Stimulated activated CD4-positive, alpha-beta T cell treated with anti-CD3 and anti-CD28 coated beads, Interleukin-12 subunit alpha, Interleukin-12 subunit beta, amount 100 ng/mL, for 4 hours (primary cell): Measurements from ENCODE around the gene SCYGR6.

Experiments used
- DNase-seq: peaks from one replicate; pipeline ENCODE4 v3.0.0-alpha.2; 2020

Gene SCYGR6

DNA sequence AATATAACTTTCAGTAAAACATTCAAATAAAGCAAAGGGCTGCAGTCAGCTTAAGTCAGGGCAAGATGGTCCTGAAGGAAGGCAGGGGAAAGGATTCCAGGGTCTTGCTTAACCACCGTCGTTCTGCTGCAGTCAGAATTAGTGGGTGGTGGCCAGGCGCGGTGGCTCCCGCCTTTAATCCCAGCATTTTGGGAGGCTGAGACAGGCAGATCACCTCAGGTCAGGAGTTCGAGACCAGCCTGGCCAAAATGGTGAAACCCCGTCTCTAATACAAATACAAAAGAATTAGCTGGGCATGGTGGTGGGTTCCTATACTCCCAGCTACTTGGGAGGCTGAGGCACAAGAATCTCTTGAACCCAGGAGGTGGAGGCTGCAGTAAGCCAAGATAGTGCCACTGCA, 13.6 kb downstream of the SCYGR6 start:
- no peak for DNase-seq

DNA sequence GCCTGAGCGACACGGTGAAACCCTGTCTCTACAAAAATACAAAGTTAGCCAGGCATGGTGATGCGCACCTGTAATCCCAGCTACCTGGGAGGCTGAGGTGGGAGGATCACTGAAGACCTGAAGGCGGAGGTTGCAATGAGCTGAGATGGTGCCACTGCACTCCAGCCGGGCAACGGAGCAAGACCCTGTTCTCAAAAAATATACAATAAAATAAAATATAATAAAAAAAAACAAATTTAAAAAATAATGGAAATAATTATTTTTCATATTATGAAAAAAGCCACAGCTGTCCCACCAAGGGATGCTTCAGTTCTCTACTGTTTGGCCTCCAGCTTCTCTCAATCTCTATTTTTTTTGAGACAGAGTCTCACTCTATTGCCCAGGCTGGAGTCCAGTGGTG, 17.2 kb downstream of the SCYGR6 start:
- no peak for DNase-seq

GRCh38 chr2:227706859-227707258, 17.7 kb downstream of the SCYGR6 start:
- DNase-seq, result no peak

GRCh38 chr2:227703961-227704360, 20.6 kb downstream of the SCYGR6 start:
- no peak for DNase-seq

DNA sequence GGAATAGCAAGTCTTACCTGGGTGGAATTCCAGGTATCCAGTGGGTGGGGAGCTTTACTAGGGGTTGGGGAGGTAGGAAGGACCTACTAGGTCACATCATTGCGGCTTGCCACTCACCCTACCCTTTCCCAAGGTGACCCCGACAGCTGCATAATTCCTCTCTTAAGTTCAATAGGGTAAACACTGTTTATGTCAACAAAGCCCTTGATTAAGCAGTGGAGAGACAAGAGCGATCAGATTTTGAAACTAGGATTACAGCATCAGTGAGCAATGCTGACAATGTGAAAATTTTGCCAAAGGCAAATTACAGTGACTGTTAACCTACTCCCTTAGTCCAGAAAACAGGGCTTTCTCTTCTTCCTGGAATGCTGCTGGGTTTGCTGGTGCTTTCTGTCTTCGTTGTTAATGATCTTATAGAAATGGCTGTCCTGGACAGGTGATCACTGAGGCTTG, 21.3 kb downstream of the SCYGR6 start:
- no peak for DNase-seq

- DNase-seq, result no peak
Observed at GRCh38 chr2:227701556-227701955, 23.0 kb downstream of the SCYGR6 start.

DNA sequence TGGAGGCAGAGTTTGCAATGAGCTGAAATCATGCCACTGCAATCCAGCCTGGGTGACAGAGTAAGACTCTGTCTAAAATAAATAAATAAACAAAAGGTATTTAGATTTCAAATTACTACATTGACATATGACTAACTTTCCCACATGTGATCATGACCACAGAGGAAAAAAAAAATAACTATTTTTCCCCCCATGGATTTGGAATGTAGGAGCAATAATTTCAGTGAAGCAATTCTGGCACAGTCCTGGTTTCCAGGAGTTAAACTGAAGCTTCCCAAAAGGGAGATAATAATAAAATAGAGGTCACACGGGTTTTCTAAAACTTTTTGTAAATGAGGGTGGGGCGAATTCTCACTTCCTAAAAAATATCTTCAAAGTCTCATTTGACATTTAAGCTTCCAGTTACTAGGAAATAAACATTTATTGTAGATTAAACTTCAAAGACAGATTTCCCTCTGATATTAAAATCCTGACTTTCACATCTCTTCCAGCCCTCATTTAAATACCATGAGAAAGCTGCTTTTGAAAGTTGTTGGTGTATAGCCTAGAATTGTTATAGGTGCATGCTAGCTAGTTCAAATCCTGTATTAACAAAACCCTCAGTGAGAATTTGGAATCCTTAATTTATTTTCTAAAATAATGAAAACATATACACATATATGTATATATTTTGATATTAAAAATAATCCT, 27.4 kb downstream of the SCYGR6 start:
- no peak for DNase-seq

DNA sequence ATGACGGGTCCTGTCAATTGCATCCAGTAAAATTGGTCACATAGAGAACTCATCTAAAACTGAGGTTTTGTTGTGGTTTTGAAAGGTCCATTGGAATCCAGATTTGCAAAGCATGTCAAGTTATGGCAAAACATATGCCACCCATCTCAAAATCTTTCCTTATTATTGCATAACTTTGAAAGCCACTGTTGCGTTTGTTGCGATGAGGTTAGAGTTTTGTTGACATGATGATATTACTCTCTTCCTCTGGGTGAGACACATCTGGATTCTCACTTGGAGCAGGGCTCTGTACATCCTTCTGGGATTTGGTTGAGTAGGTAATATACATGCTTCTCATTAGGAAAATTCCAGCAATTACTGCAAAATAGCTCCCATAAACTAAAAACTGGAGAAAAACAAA, 37.4 kb downstream of the SCYGR6 start:
- no peak for DNase-seq

- no peak for DNase-seq
Observed at GRCh38 chr2:227684258-227684657, 40.3 kb downstream of the SCYGR6 start.

DNA sequence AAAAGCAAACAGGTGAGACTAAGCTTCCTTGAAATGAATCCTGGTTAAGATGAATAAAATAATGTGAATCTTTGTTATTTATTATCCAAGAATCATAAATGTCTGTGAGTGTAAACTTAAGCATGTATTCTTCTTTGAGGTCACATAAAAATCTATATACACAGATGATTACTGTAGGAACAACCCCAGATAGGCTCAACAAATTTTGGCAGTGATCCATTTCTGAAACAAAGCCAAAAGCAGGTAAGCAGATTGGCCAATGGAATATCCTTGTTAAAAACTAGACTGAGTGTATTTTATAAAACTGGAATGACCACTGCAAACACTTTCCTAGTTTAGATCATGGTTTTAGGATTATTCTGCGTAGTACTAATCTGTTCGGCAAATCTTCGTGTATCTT, 46.6 kb downstream of the SCYGR6 start:
- no peak for DNase-seq

DNA sequence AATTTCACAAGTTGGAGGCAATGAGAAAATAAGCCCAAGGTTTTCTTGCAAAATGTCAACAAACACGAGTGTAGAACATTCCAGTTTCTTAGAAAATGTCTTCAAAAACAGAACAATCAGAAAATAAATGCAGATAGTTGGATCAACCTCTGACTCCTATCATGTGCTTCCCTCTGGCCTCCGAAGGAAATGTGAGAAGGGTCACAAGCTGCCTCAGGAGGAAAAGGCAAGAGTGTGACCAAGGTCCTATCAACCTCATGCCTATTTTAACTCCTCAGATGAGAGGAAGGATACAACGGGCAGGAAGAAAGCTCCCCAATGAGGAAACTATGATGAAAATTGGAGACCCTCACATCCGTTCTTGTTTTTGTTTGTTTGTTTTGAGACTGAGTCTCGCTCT, 50.1 kb downstream of the SCYGR6 start:
- DNase-seq, result no peak
